ENCODE data around the gene SUV39H2. TPM values are rescaled to one million over a fixed set of nuclear protein-coding genes. Genes with fewer than 3 reads are reported as not detected.
"Not testable (repeated sequence)": the region's sequence is repeated elsewhere in the genome, so short reads cannot be mapped to it uniquely, and the experiment has no call there.

SUV39H2 gene
- polyA plus RNA-seq, 6 donors from 2014 or later = 1.0 to 3.9 (median 1.7) TPM

- Mint-ChIP-seq H3K4me3 (no peak overlapping the region), H3K27me3 (no peaks in the 10 kb centered on the region), H3K27ac (peak overlapping the region in 1 of 6 donors; percentile 13), H3K9me3 (no peaks in the 10 kb centered on the region), H3K36me3 (peaks cover 5 to 19% of the 10 kb centered on the region in 2 donors), H3K4me1 (peaks cover 0 to 3% (median 0%) of the 10 kb centered on the region in 3 donors)
- ATAC-seq (ENCODE audit: low read depth in 2 of 2) (no peak), DNase-seq (no peak)
These were observed 23.2 kb upstream of the SUV39H2 start for GRCh38 chr10:14855453-14855852.

GRCh38 chr10:14858338-14858960, 20.2 kb upstream of the SUV39H2 start:
- peaks cover 12 to 21% of the 10 kb centered on the region in 2 donors for H3K36me3 Mint-ChIP-seq
- DNase-seq (no peak), ATAC-seq (ENCODE audit: low read depth in 2 of 2) (no peak)
- H3K27ac Mint-ChIP-seq = peak overlapping the region in 3 of 6 donors; percentile 14 to 49 (median 26)
- H3K27me3 Mint-ChIP-seq = no peaks in the 10 kb centered on the region
- peaks cover 0 to 9% (median 2%) of the 10 kb centered on the region in 3 donors for H3K4me1 Mint-ChIP-seq
- H3K4me3 Mint-ChIP-seq = no peak overlapping the region
- no peaks in the 10 kb centered on the region for H3K9me3 Mint-ChIP-seq

GRCh38 chr10:14859043-14859442, 19.6 kb upstream of the SUV39H2 start:
- no peak for DNase-seq
- Mint-ChIP-seq H3K4me3 (no peak overlapping the region), H3K9me3 (no peaks in the 10 kb centered on the region), H3K36me3 (peaks cover 12 to 18% of the 10 kb centered on the region in 2 donors), H3K4me1 (peaks cover 0 to 12% (median 2%) of the 10 kb centered on the region in 3 donors), H3K27ac (peak overlapping the region in 3 of 6 donors; percentile 14 to 42 (median 26)), H3K27me3 (no peaks in the 10 kb centered on the region)
- no peak for ATAC-seq (ENCODE audit: low read depth in 2 of 2)

- H3K4me1 Mint-ChIP-seq = peaks cover 0 to 12% (median 2%) of the 10 kb centered on the region in 3 donors
- H3K27ac Mint-ChIP-seq = peak overlapping the region in 1 of 6 donors; percentile 14
- H3K9me3 Mint-ChIP-seq = no peaks in the 10 kb centered on the region
- ATAC-seq (ENCODE audit: low read depth in 2 of 2) = no peak
- peaks cover 12 to 14% of the 10 kb centered on the region in 2 donors for H3K36me3 Mint-ChIP-seq
- no peak for DNase-seq
- no peaks in the 10 kb centered on the region for H3K27me3 Mint-ChIP-seq
- H3K4me3 Mint-ChIP-seq = no peak overlapping the region
These were observed 18.9 kb upstream of the SUV39H2 start for GRCh38 chr10:14859775-14860174.

- Mint-ChIP-seq H3K27ac (peak overlapping the region in 2 of 6 donors; percentile 13 to 78), H3K9me3 (no peaks in the 10 kb centered on the region), H3K36me3 (peaks cover 12 to 14% of the 10 kb centered on the region in 2 donors), H3K27me3 (no peaks in the 10 kb centered on the region), H3K4me1 (peaks cover 0 to 12% (median 2%) of the 10 kb centered on the region in 3 donors), H3K4me3 (no peak overlapping the region)
- ATAC-seq (ENCODE audit: low read depth in 2 of 2) (no peak), DNase-seq (no peak)
These were observed 17.9 kb upstream of the SUV39H2 start for GRCh38 chr10:14860791-14861190.

GRCh38 chr10:14864466-14864865, 14.2 kb upstream of the SUV39H2 start:
- peaks cover 15 to 23% of the 10 kb centered on the region in 2 donors for H3K36me3 Mint-ChIP-seq

GRCh38 chr10:14864871-14865270, 13.8 kb upstream of the SUV39H2 start:
- not testable (repeated sequence) for H3K27ac Mint-ChIP-seq; H3K27me3 Mint-ChIP-seq; H3K4me3 Mint-ChIP-seq; DNase-seq; H3K9me3 Mint-ChIP-seq; ATAC-seq (ENCODE audit: low read depth in 2 of 2)
- Mint-ChIP-seq H3K36me3 (peaks cover 19 to 27% of the 10 kb centered on the region in 2 donors), H3K4me1 (peaks cover 0 to 12% (median 2%) of the 10 kb centered on the region in 3 donors)

More at GRCh38 chr10:14864466-14864865, 14.2 kb upstream of the SUV39H2 start:
- Mint-ChIP-seq H3K4me1 (peaks cover 0 to 12% (median 2%) of the 10 kb centered on the region in 3 donors), H3K27ac (peak overlapping the region in 1 of 6 donors; percentile 49)
- ATAC-seq (ENCODE audit: low read depth in 2 of 2); H3K4me3 Mint-ChIP-seq; H3K27me3 Mint-ChIP-seq; DNase-seq; H3K9me3 Mint-ChIP-seq: not testable (repeated sequence)

- peak overlapping the region in 1 of 6 donors; percentile 3 for H3K27ac Mint-ChIP-seq
These were observed 5.4 kb upstream of the SUV39H2 start for GRCh38 chr10:14873090-14873760.

GRCh38 chr10:14875941-14876340, 2.7 kb upstream of the SUV39H2 start:
- Mint-ChIP-seq H3K4me3 (peak overlapping the region in 3 of 8 donors; percentile 69 to 97 (median 90)), H3K27ac (no peak overlapping the region), H3K27me3 (peaks cover 0 to 5% (median 0%) of the 10 kb centered on the region in 3 donors), H3K4me1 (peaks cover 13 to 30% (median 24%) of the 10 kb centered on the region in 3 donors), H3K9me3 (no peaks in the 10 kb centered on the region), H3K36me3 (no peaks in the 10 kb centered on the region)
- DNase-seq (no peak), ATAC-seq (ENCODE audit: low read depth in 2 of 2) (no peak)

More at GRCh38 chr10:14873090-14873760, 5.4 kb upstream of the SUV39H2 start:
- DNase-seq (no peak), ATAC-seq (ENCODE audit: low read depth in 2 of 2) (no peak)
- no peaks in the 10 kb centered on the region for H3K9me3 Mint-ChIP-seq
- H3K27me3 Mint-ChIP-seq = no peaks in the 10 kb centered on the region
- peaks cover 7 to 9% of the 10 kb centered on the region in 2 donors for H3K36me3 Mint-ChIP-seq
- no peak overlapping the region for H3K4me3 Mint-ChIP-seq
- peaks cover 9 to 19% (median 19%) of the 10 kb centered on the region in 3 donors for H3K4me1 Mint-ChIP-seq

- peak overlapping the region; percentile 28 to 97 (median 94) for H3K4me3 Mint-ChIP-seq
- ATAC-seq (ENCODE audit: low read depth in 2 of 2) (no peak), DNase-seq (no peak)
- peaks cover 0 to 5% (median 0%) of the 10 kb centered on the region in 3 donors for H3K27me3 Mint-ChIP-seq
- peak overlapping the region in 1 of 6 donors; percentile 63 for H3K27ac Mint-ChIP-seq
- H3K9me3 Mint-ChIP-seq = no peaks in the 10 kb centered on the region
- no peaks in the 10 kb centered on the region for H3K36me3 Mint-ChIP-seq
- H3K4me1 Mint-ChIP-seq = peaks cover 13 to 30% (median 24%) of the 10 kb centered on the region in 3 donors
These were observed 1.9 kb upstream of the SUV39H2 start for GRCh38 chr10:14876764-14877163.

- peak; percentile 25 for DNase-seq
- Mint-ChIP-seq H3K4me1 (peaks cover 13 to 30% (median 24%) of the 10 kb centered on the region in 3 donors), H3K9me3 (no peaks in the 10 kb centered on the region), H3K36me3 (no peaks in the 10 kb centered on the region), H3K27ac (peak overlapping the region in 4 of 6 donors; percentile 38 to 90 (median 85)), H3K4me3 (peak overlapping the region; percentile 89 to 97 (median 94)), H3K27me3 (peaks cover 0 to 5% (median 0%) of the 10 kb centered on the region in 3 donors)
- ATAC-seq (ENCODE audit: low read depth in 2 of 2) = peak; percentile 4 to 7
These were observed 660 bp downstream of the SUV39H2 start for GRCh38 chr10:14879124-14879927.

GRCh38 chr10:14879928-14880193, 1.2 kb downstream of the SUV39H2 start:
- no peak for ATAC-seq (ENCODE audit: low read depth in 2 of 2)
- peaks cover 13 to 30% (median 24%) of the 10 kb centered on the region in 3 donors for H3K4me1 Mint-ChIP-seq
- H3K27me3 Mint-ChIP-seq = peaks cover 0 to 5% (median 0%) of the 10 kb centered on the region in 3 donors
- H3K9me3 Mint-ChIP-seq = no peaks in the 10 kb centered on the region
- H3K4me3 Mint-ChIP-seq = peak overlapping the region; percentile 89 to 97 (median 94)
- peak overlapping the region in 2 of 6 donors; percentile 24 to 81 for H3K27ac Mint-ChIP-seq
- DNase-seq = no peak
- no peaks in the 10 kb centered on the region for H3K36me3 Mint-ChIP-seq

GRCh38 chr10:14880229-14880628, 1.6 kb downstream of the SUV39H2 start:
- DNase-seq (no peak), ATAC-seq (ENCODE audit: low read depth in 2 of 2) (no peak)
- H3K27me3 Mint-ChIP-seq = peaks cover 0 to 5% (median 0%) of the 10 kb centered on the region in 3 donors
- H3K27ac Mint-ChIP-seq = peak overlapping the region in 1 of 6 donors; percentile 24
- no peaks in the 10 kb centered on the region for H3K9me3 Mint-ChIP-seq
- no peaks in the 10 kb centered on the region for H3K36me3 Mint-ChIP-seq
- H3K4me1 Mint-ChIP-seq = peaks cover 13 to 30% (median 24%) of the 10 kb centered on the region in 3 donors
- peak overlapping the region in 7 of 8 donors; percentile 89 to 97 (median 94) for H3K4me3 Mint-ChIP-seq
